ENCODE results near the gene CNTNAP2. TPM values are rescaled to one million over a fixed set of nuclear protein-coding genes. Genes with fewer than 3 reads are reported as not detected.

CNTNAP2 gene
- total and polyA plus RNA-seq, 2 of the 13 experiments (the other 11 are each of a cell fraction or from before 2014, with no cell fraction given) = 0.40 to 0.42 TPM

GRCh38 chr7:146889806-146890555, 773.4 kb downstream of the CNTNAP2 start:
- ChIA-PET POLR2A (no interaction called here), CTCF (ENCODE audit: low intra/inter-chr PET ratio, low total read pairs) (no interaction called here)
- in situ Hi-C loops (cut with HindIII; ENCODE audit: extremely low pct_ligation_motif_present, low pct_unique_long_range_greater_than_20kb) = no loop called here
- FAIRE-seq (no peak), DNase-seq (ENCODE audit: low spot score) (no peak), ATAC-seq (no peak)
- Histone ChIP-seq H3K27me3 (ENCODE audit: control insufficient read depth in 1 of 2, insufficient read depth in 2 of 2, low read length in 2 of 2) (no peaks in the 10 kb centered on the region), H3K4me1 (ENCODE audit: insufficient read depth, low read length) (no peaks in the 10 kb centered on the region), H3K36me3 (replicated peaks in 1 of 2; ENCODE audit: control insufficient read depth in 1 of 2, insufficient read depth in 2 of 2, low read length in 2 of 2) (no peaks in the 10 kb centered on the region), H4K20me1 (ENCODE audit: insufficient read depth, low read length) (no peaks in the 10 kb centered on the region), H3K27ac (ENCODE audit: extremely low read length, insufficient read depth, low read length) (no peak overlapping the region), H3K4me3 (replicated peaks in 1 of 3; ENCODE audit: insufficient read depth in 1 of 3, low read depth in 2 of 3, low read length in 3 of 3) (no peak overlapping the region), H3K9me3 (ENCODE audit: low read length) (peaks cover 74% of the 10 kb centered on the region), H3K79me2 (ENCODE audit: insufficient read depth, low read length) (no peaks in the 10 kb centered on the region), H3K9ac (ENCODE audit: insufficient read depth, low read depth, low read length) (no peak overlapping the region), H3K4me2 (ENCODE audit: low read depth, low read length) (no peak overlapping the region), H2AFZ (ENCODE audit: low read length) (no peak overlapping the region)
- intact Hi-C loops (cut with micrococcal nuclease; ENCODE audit: unreplicated experiment) = no loop called here
- no TSS peak for BruUV-seq (replicated peaks)
- 0% methylated on average over 6 of the region's 6 CpGs for WGBS (ENCODE audit: low lambda C conversion rate)
- TF ChIP-seq DNMT3B (CRISPR knock-in tag; conservative IDR thresholded peaks at IDR 0.05) (no peak), ZNF557 (CRISPR knock-in tag; IDR thresholded peaks at IDR 0.05) (no peak), DMTF1 (CRISPR knock-in tag; IDR thresholded peaks at IDR 0.05) (no peak), ZNF234 (CRISPR knock-in tag; conservative IDR thresholded peaks at IDR 0.05) (no peak), ZKSCAN1 (IDR thresholded peaks at IDR 0.05; ENCODE audit: low read length) (no peak), MIXL1 (CRISPR knock-in tag; IDR thresholded peaks at IDR 0.05) (no peak), ZNF362 (CRISPR knock-in tag; IDR thresholded peaks at IDR 0.05; ENCODE audit: borderline replicate concordance) (no peak), ZNF572 (CRISPR knock-in tag; IDR thresholded peaks at IDR 0.05) (no peak), ZNF660 (CRISPR knock-in tag; IDR thresholded peaks at IDR 0.05; ENCODE audit: borderline replicate concordance, low read depth) (no peak), SNAPC4 (CRISPR knock-in tag; IDR thresholded peaks at IDR 0.05) (no peak), TCF7L2 (IDR thresholded peaks at IDR 0.05; ENCODE audit: low read depth, low read length) (no peak), ZFP36 (IDR thresholded peaks at IDR 0.05; ENCODE audit: borderline replicate concordance, low read depth, low read length, partially characterized antibody) (no peak), FOXO4 (CRISPR knock-in tag; conservative IDR thresholded peaks at IDR 0.05) (no peak), ZNF317 (CRISPR knock-in tag; IDR thresholded peaks at IDR 0.05) (no peak)
